ENCODE measurements around the gene YJEFN3.

YJEFN3 gene

DNA sequence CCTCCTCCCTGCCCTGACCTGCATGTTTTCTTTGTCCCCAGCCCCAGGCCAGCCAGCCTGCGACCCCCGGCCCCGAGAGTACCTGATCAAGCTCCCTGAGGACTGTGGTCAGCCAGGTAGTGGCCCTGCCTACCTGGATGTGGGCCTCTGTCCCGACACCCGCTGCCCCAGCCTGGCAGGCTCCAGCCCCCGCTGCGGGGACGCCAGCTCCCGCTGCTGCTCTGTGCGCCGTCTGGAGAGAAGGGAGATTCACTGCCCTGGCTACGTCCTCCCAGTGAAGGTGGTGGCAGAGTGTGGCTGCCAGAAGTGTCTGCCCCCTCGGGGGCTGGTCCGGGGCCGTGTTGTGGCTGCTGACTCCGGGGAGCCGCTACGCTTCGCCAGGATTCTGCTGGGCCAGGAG, 14.9 kb downstream of the YJEFN3 start:
- no peak overlapping the region for H3K27ac ChIP-seq
- DNase-seq (ENCODE audit: low read depth, low spot score) = no peak
- no peaks in the 10 kb centered on the region for H3K9me3 ChIP-seq (ENCODE audit: low read depth, low read length)
- no peak overlapping the region for H3K4me3 ChIP-seq
- H3K9ac ChIP-seq (ENCODE audit: insufficient read length) = no peak overlapping the region
- TF ChIP-seq FOXP2 (optimal IDR thresholded peaks at IDR 0.05; ENCODE audit: control extremely low read depth, extremely low read length, insufficient read depth) = no peak
- TF ChIP-seq POLR2AphosphoS5 (IDR thresholded peaks at IDR 0.05; ENCODE audit: borderline replicate concordance, low read depth, low read length) = no peak
- TF ChIP-seq EZH2 (IDR thresholded peaks at IDR 0.05) = no peak
- no peaks in the 10 kb centered on the region for H3K36me3 ChIP-seq (ENCODE audit: insufficient read depth, low read length)

DNA sequence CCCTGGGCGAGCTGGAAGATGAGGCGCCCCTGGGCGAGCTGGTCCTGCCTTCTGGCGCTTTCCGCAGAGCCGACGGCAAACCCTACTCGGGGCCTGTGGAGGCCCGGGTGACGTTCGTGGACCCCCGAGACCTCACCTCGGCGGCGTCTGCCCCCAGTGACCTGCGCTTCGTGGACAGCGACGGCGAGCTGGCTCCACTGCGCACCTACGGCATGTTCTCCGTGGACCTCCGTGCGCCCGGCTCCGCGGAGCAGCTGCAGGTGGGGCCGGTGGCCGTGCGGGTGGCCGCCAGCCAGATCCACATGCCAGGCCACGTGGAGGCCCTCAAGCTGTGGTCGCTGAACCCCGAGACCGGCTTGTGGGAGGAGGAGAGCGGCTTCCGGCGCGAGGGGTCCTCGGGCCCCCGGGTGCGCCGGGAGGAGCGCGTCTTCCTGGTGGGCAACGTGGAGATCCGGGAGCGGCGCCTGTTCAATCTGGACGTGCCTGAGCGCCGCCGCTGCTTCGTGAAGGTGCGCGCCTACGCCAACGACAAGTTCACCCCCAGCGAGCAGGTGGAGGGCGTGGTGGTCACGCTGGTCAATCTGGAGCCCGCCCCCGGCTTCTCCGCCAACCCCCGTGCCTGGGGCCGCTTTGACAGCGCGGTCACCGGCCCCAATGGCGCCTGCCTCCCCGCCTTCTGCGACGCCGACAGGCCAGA, 15.7 kb downstream of the YJEFN3 start:
- no peak overlapping the region for H3K27ac ChIP-seq
- H3K9ac ChIP-seq (ENCODE audit: insufficient read length) = no peak overlapping the region
- DNase-seq (ENCODE audit: low read depth, low spot score) = no peak
- no peak for TF ChIP-seq POLR2AphosphoS5 (IDR thresholded peaks at IDR 0.05; ENCODE audit: borderline replicate concordance, low read depth, low read length)
- no peak for TF ChIP-seq EZH2 (IDR thresholded peaks at IDR 0.05)
- no peak for TF ChIP-seq FOXP2 (optimal IDR thresholded peaks at IDR 0.05; ENCODE audit: control extremely low read depth, extremely low read length, insufficient read depth)
- no peaks in the 10 kb centered on the region for H3K36me3 ChIP-seq (ENCODE audit: insufficient read depth, low read length)
- no peak overlapping the region for H3K4me3 ChIP-seq
- H3K9me3 ChIP-seq (ENCODE audit: low read depth, low read length) = no peaks in the 10 kb centered on the region

DNA sequence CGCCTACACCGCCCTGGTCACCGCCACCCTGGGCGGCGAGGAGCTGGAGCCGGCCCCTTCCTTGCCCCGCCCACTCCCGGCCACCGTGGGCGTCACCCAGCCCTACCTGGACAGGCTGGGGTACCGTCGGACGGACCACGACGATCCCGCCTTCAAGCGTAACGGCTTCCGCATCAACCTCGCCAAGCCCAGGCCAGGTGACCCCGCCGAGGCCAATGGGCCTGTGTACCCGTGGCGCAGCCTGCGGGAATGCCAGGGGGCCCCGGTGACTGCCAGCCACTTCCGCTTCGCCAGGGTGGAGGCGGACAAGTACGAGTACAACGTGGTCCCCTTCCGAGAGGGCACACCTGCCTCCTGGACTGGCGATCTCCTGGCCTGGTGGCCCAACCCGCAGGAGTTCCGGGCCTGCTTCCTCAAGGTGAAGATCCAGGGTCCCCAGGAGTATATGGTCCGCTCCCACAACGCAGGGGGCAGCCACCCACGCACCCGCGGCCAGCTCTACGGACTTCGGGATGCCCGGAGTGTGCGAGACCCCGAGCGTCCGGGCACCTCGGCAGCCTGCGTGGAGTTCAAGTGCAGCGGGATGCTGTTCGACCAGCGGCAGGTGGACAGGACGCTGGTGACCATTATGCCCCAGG, 16.4 kb downstream of the YJEFN3 start:
- Histone ChIP-seq H3K9ac (ENCODE audit: insufficient read length) (no peak overlapping the region), H3K4me3 (no peak overlapping the region), H3K9me3 (ENCODE audit: low read depth, low read length) (no peaks in the 10 kb centered on the region), H3K36me3 (ENCODE audit: insufficient read depth, low read length) (no peaks in the 10 kb centered on the region), H3K27ac (no peak overlapping the region)
- no peak for DNase-seq (ENCODE audit: low read depth, low spot score)
- TF ChIP-seq FOXP2 (optimal IDR thresholded peaks at IDR 0.05; ENCODE audit: control extremely low read depth, extremely low read length, insufficient read depth) (no peak), EZH2 (IDR thresholded peaks at IDR 0.05) (no peak), POLR2AphosphoS5 (IDR thresholded peaks at IDR 0.05; ENCODE audit: borderline replicate concordance, low read depth, low read length) (no peak)

DNA sequence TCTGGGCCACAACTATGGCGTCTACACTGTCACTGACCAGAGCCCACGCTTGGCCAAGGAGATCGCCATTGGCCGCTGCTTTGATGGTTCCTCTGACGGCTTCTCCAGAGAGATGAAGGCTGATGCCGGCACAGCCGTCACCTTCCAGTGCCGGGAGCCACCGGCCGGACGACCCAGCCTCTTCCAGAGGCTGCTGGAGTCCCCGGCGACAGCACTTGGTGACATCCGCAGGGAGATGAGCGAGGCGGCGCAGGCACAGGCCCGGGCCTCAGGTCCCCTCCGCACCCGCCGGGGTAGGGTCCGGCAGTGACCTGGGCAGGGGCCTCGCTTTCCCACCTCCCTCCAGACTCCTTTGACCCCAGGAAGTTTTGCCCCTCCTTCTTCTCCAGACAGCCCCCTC, 17.0 kb downstream of the YJEFN3 start:
- Histone ChIP-seq H3K36me3 (ENCODE audit: insufficient read depth, low read length) (no peaks in the 10 kb centered on the region), H3K9ac (ENCODE audit: insufficient read length) (no peak overlapping the region), H3K4me3 (no peak overlapping the region), H3K27ac (no peak overlapping the region), H3K9me3 (ENCODE audit: low read depth, low read length) (no peaks in the 10 kb centered on the region)
- no peak for TF ChIP-seq POLR2AphosphoS5 (IDR thresholded peaks at IDR 0.05; ENCODE audit: borderline replicate concordance, low read depth, low read length)
- no peak for TF ChIP-seq EZH2 (IDR thresholded peaks at IDR 0.05)
- no peak for TF ChIP-seq FOXP2 (optimal IDR thresholded peaks at IDR 0.05; ENCODE audit: control extremely low read depth, extremely low read length, insufficient read depth)
- DNase-seq (ENCODE audit: low read depth, low spot score) = no peak

DNA sequence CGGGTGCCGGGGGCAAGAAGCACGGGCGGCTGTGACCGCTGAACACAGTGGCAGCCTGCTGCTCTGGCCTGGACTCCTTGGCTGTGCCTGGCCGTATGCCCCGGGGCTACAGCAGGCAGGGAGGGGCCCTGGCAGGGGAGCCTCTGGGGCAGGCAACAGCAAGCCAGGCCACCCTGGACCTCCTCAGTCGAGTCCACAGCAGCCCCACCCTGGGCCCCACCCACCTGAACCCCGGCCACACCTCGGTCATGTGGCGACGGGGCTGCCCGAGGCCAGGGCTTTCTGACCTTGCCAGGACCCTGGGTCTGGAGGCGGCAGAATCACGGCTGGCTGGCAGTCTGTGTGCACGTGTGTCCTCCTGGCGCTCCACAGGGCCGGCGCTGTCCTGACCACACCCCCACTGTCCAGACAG, 18.0 kb downstream of the YJEFN3 start:
- H3K36me3 ChIP-seq (ENCODE audit: insufficient read depth, low read length) = no peaks in the 10 kb centered on the region
- H3K9me3 ChIP-seq (ENCODE audit: low read depth, low read length) = no peaks in the 10 kb centered on the region
- no peak for DNase-seq (ENCODE audit: low read depth, low spot score)
- no peak overlapping the region for H3K4me3 ChIP-seq
- no peak for TF ChIP-seq POLR2AphosphoS5 (IDR thresholded peaks at IDR 0.05; ENCODE audit: borderline replicate concordance, low read depth, low read length)
- TF ChIP-seq FOXP2 (optimal IDR thresholded peaks at IDR 0.05; ENCODE audit: control extremely low read depth, extremely low read length, insufficient read depth) = no peak
- no peak for TF ChIP-seq EZH2 (IDR thresholded peaks at IDR 0.05)
- H3K27ac ChIP-seq = no peak overlapping the region
- no peak overlapping the region for H3K9ac ChIP-seq (ENCODE audit: insufficient read length)

DNA sequence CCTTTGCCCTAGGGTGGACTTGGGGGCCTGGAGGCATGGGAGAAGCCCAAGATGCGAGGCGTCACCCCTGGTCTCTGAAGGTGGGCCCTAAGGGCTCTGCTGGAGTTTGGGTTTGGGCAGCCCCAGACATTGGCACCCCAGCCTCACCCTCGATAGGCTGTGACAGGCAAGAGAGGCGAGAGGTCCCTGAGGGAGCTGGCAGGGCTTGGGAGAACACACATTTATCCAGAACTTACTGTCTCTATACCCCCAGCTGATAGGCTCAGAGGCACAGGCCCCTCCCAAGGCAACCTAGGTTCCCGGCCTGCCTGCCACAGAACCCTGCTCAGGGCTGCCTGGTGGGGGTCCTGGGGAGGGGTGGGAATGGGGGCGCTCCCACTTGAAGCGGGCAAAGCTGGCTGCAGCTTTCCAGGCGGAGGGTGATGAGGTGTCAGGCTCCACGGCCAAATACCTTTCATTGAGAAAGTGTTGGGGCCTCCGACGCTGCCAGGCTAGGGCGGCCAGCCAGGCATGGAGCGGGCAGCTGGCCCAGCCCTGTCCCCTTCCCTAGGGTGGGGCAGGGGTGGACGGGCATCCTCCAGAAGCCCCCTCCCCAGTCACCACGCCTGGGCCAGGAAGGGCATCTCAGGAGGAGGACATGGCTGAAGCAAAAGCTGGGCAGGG, 19.1 kb downstream of the YJEFN3 start:
- H3K9ac ChIP-seq (ENCODE audit: insufficient read length) = no peak overlapping the region
- no peaks in the 10 kb centered on the region for H3K36me3 ChIP-seq (ENCODE audit: insufficient read depth, low read length)
- no peaks in the 10 kb centered on the region for H3K9me3 ChIP-seq (ENCODE audit: low read depth, low read length)
- DNase-seq (ENCODE audit: low read depth, low spot score) = no peak
- no peak for TF ChIP-seq POLR2AphosphoS5 (IDR thresholded peaks at IDR 0.05; ENCODE audit: borderline replicate concordance, low read depth, low read length)
- H3K4me3 ChIP-seq = no peak overlapping the region
- H3K27ac ChIP-seq = no peak overlapping the region

DNA sequence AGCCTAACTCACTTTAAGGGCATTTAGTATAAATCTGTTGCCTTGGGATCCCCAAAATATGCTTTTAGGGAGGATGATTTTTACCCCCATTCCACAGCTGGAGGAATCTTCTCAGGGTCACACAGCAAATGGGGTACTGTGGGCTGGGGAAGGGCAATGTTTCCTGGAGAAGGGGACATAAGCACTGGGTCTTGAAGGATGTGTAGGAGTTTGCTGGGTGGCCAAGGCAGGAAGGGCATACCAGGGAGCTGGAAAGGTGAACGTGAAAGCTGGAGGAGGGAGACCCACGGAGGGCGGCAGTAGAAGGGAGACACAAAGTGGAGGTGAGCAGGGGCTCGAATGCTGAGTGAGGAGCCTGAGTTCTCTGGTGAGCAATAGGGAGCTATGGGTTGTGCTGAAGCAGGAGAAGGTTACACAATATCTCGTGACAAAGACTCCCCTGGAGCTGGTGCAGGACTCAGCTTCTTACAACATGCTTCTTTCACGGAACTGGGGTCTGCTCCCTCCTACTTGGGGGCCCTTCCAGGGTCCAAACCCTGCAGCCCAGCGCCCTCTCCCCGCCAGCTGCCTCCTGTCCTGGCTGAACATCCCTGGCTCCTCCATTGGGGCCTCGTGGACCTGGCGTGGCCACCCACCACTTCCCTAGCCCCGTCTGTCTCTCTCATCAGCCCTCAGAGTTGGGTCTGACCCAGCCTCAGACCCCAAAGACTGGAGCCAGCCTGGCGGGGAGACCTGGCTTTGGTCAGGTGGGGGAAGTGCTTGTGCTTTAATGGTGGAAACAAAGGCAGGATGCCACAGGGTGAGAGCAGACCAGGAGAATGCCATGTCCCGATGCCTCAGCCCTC, 20.4 kb downstream of the YJEFN3 start:
- Histone ChIP-seq H3K36me3 (ENCODE audit: insufficient read depth, low read length) (no peaks in the 10 kb centered on the region), H3K9me3 (ENCODE audit: low read depth, low read length) (no peaks in the 10 kb centered on the region), H3K4me3 (no peak overlapping the region), H3K9ac (ENCODE audit: insufficient read length) (no peak overlapping the region), H3K27ac (no peak overlapping the region)
- TF ChIP-seq EZH2 (IDR thresholded peaks at IDR 0.05) = no peak
- TF ChIP-seq POLR2AphosphoS5 (IDR thresholded peaks at IDR 0.05; ENCODE audit: borderline replicate concordance, low read depth, low read length) = no peak
- TF ChIP-seq FOXP2 (optimal IDR thresholded peaks at IDR 0.05; ENCODE audit: control extremely low read depth, extremely low read length, insufficient read depth) = no peak
- DNase-seq (ENCODE audit: low read depth, low spot score) = no peak
